Right lung (tissue), 5 donors: ENCODE measurements around the gene AGTRAP. TPM values are rescaled to one million over a fixed set of nuclear protein-coding genes. Genes with fewer than 3 reads are reported as not detected.

Source experiments
- DNase-seq, 2 donors: peaks; one replicate each; pipeline ENCODE4 v3.0.0-alpha.2; 2013
- polyA plus RNA-seq, 5 donors: library from polyadenylated mRNA; unstranded; fragments of 120-200 nt; gene quantifications; one replicate each; pipeline versions ENCODE4 v1.2.1 to v1.2.3, GENCODE V29; 2013; ENCODE audit warnings: inconsistent platforms in 1 of 5, low replicate concordance in 1 of 5; ENCODE audit not compliant: insufficient read length in 5 of 5, insufficient read depth in 1 of 5

AGTRAP gene
- polyA plus RNA-seq, 5 donors: 22.0 to 32.8 (median 29.6) TPM

- no peak for DNase-seq
Measured at GRCh38 chr1:11796036-11796828, 60.3 kb downstream of the AGTRAP start.

- DNase-seq: no peak
Measured at GRCh38 chr1:11797525-11798216, 61.7 kb downstream of the AGTRAP start.

GRCh38 chr1:11799099-11799498 lies 63.2 kb downstream of the AGTRAP start:
- no peak for DNase-seq

- DNase-seq: no peak
Measured at GRCh38 chr1:11799896-11800295, 64.0 kb downstream of the AGTRAP start.

GRCh38 chr1:11800391-11800755 lies 64.4 kb downstream of the AGTRAP start:
- no peak for DNase-seq

Other genes starting within 250 kb of the AGTRAP start
- gene FBXO2, start 81.7 kb upstream of the AGTRAP start, polyA plus RNA-seq: 1 to 10 TPM in 1 of 5 donors, under 1 TPM in 4; 0.52 to 1.5 (median 0.73) TPM
- 10 to 100 TPM; 10.4 to 20.3 (median 15.8) TPM for gene FBXO44, start 81.3 kb upstream of the AGTRAP start, polyA plus RNA-seq
- gene FBXO6, start 71.9 kb upstream of the AGTRAP start, polyA plus RNA-seq: 1 to 10 TPM; 4.5 to 7.8 (median 5.4) TPM
- 10 to 100 TPM; 43.0 to 61.5 (median 46.7) TPM for gene MAD2L2, start 55.0 kb upstream of the AGTRAP start, polyA plus RNA-seq
- 1 to 10 TPM; 1.9 to 2.7 (median 2.2) TPM for gene DRAXIN, start 44.4 kb upstream of the AGTRAP start, polyA plus RNA-seq
- gene C1orf167, start 26.1 kb downstream of the AGTRAP start, polyA plus RNA-seq: under 1 TPM in 2 of 5 donors, not detected in 3; 0.29 to 0.55 TPM
- gene MTHFR, start 69.8 kb downstream of the AGTRAP start, polyA plus RNA-seq: 10 to 100 TPM; 13.4 to 24.2 (median 21.2) TPM
- 10 to 100 TPM; 17.2 to 24.2 (median 18.4) TPM for gene CLCN6, start 70.1 kb downstream of the AGTRAP start, polyA plus RNA-seq
- gene NPPA, start 111.6 kb downstream of the AGTRAP start, polyA plus RNA-seq: 1 to 10 TPM in 2 of 5 donors, under 1 TPM in 3; 0.43 to 1.5 (median 0.73) TPM
- not detected for gene NPPB, start 122.8 kb downstream of the AGTRAP start, polyA plus RNA-seq
- 10 to 100 TPM; 25.5 to 41.1 (median 32.7) TPM for gene KIAA2013, start 190.3 kb downstream of the AGTRAP start, polyA plus RNA-seq
- gene PLOD1, start 198.6 kb downstream of the AGTRAP start, polyA plus RNA-seq: 100 to 1,000 TPM in 4 of 5 donors, 10 to 100 TPM in 1; 88.8 to 148 (median 135) TPM
- 10 to 100 TPM; 45.5 to 52.3 (median 48.3) TPM for gene MFN2, start 244.3 kb downstream of the AGTRAP start, polyA plus RNA-seq